Measurements from ENCODE around the gene PLVAP. TPM values are rescaled to one million over a fixed set of nuclear protein-coding genes. Genes with fewer than 3 reads are reported as not detected.
A peak's percentile ranks its signal among the peaks of the same experiment; 100 is the strongest.

PLVAP gene
- total RNA-seq, 4 donors from 2014 or later: 9.1 to 38.3 (median 25.7) TPM

GRCh38 chr19:17405250-17406045 is 28.3 kb upstream of the PLVAP start, which contains the start of gene BST2:
TSS of gene BST2 (minus strand) at chr19:17405630. CDS start at chr19:17405575, 55 bp downstream.
- Histone ChIP-seq H3K4me1 (peaks cover 22 to 56% (median 23%) of the 10 kb centered on the region in 3 donors), H3K27me3 (no peaks in the 10 kb centered on the region), H3K9me3 (no peaks in the 10 kb centered on the region), H3K27ac (peak within 1 kb of the TSS; percentile 80 to 92 (median 90)), H3K36me3 (peaks cover 0 to 5% (median 0%) of the 10 kb centered on the region in 3 donors), H3K4me3 (peak within 1 kb of the TSS; percentile 22 to 67 (median 42))
- intact Hi-C loops (cut with DNase I): no loop called here
- DNase-seq: no peak
- peak in 1 of 4 donors; percentile 30 for TF ChIP-seq POLR2A (IDR thresholded peaks at IDR 0.05)
- TF ChIP-seq, protein P1, sequence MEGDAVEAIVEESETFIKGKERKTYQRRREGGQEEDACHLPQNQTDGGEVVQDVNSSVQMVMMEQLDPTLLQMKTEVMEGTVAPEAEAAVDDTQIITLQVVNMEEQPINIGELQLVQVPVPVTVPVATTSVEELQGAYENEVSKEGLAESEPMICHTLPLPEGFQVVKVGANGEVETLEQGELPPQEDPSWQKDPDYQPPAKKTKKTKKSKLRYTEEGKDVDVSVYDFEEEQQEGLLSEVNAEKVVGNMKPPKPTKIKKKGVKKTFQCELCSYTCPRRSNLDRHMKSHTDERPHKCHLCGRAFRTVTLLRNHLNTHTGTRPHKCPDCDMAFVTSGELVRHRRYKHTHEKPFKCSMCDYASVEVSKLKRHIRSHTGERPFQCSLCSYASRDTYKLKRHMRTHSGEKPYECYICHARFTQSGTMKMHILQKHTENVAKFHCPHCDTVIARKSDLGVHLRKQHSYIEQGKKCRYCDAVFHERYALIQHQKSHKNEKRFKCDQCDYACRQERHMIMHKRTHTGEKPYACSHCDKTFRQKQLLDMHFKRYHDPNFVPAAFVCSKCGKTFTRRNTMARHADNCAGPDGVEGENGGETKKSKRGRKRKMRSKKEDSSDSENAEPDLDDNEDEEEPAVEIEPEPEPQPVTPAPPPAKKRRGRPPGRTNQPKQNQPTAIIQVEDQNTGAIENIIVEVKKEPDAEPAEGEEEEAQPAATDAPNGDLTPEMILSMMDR (IDR thresholded peaks at IDR 0.05): peak in 1 of 6 experiments; percentile 3
- 25 to 55% methylated on average over 7 of the region's 18 CpGs for WGBS, 2 donors

DNA sequence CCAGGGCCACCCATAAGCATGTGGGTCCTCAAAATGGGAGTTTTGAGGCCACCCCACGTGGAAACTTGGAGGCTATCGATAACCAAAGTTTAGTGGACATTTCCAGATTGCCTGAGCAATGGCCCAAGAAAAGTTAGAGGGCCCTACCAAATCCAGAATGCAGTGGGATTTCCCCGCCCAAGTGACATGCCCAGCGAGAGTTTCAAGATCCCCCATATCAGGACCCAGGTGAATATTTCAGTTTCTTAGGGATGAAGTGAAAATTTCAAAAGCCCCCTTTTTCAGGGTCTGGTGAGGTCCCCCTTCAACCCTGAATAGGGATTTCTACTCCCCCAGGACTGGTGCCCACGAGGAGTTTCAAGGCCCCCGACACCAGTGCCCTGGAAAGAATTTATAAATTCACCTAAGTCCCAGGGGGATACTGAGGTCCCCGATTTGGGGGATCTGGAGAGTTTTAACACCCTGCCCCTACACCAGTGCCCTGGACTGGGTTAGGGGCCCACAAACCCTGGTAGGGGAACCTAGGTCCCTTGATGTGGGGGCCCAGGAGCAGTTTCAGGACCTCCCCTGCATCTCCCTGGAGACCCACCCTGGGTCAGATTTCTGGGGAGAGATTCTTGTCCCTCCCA is 27.6 kb upstream of the PLVAP start:
- 59 to 63% methylated on average over 4 to 6 of the region's 7 CpGs for WGBS, 2 donors
- Histone ChIP-seq H3K27me3 (no peaks in the 10 kb centered on the region), H3K9me3 (no peaks in the 10 kb centered on the region), H3K36me3 (peaks cover 0 to 5% (median 0%) of the 10 kb centered on the region in 3 donors), H3K27ac (peak overlapping the region; percentile 80 to 92 (median 90)), H3K4me3 (peak overlapping the region; percentile 22 to 67 (median 42)), H3K4me1 (peaks cover 22 to 56% (median 23%) of the 10 kb centered on the region in 3 donors)
- TF ChIP-seq, protein P1 (IDR thresholded peaks at IDR 0.05): no peak
- no peak for TF ChIP-seq POLR2A (IDR thresholded peaks at IDR 0.05)
- no peak for DNase-seq
- intact Hi-C loops (cut with DNase I): no loop called here

DNA sequence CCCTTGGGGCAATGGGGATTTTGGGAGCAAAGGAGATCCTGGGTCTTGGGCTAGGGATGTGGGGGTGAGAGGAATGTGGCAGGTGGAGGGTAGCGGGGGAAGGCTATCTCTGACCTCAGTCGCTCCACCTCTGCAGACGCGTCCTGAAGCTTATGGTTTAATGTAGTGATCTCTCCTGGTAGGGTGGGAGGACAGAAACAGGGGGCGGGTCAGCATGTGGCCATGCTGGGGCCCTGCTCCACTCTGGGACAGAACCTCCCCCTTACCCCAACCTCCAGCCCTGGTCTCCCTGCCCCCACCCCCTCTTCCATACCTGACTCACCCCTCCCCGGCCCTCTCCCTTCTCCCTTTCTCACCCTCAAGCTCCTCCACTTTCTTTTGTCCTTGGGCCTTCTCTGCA is 26.9 kb upstream of the PLVAP start:
- peak overlapping the region in 3 of 4 donors; percentile 41 to 67 (median 43) for H3K4me3 ChIP-seq
- intact Hi-C loops (cut with DNase I): no loop called here
- H3K9me3 ChIP-seq: no peaks in the 10 kb centered on the region
- H3K36me3 ChIP-seq: peaks cover 0 to 5% (median 0%) of the 10 kb centered on the region in 3 donors
- DNase-seq: no peak
- TF ChIP-seq, protein P1 (IDR thresholded peaks at IDR 0.05): no peak
- no peak for TF ChIP-seq POLR2A (IDR thresholded peaks at IDR 0.05)
- H3K27me3 ChIP-seq: no peaks in the 10 kb centered on the region
- peaks cover 22 to 56% (median 23%) of the 10 kb centered on the region in 3 donors for H3K4me1 ChIP-seq
- 82 to 90% methylated on average over 6 of the region's 6 CpGs for WGBS, 2 donors
- H3K27ac ChIP-seq: peak overlapping the region in 3 of 4 donors; percentile 39 to 91 (median 88)

- 64 to 66% methylated on average over 14 to 16 of the region's 36 CpGs for WGBS, 2 donors
- intact Hi-C loops (cut with DNase I): no loop called here
- H3K4me1 ChIP-seq: peaks cover 22 to 53% (median 23%) of the 10 kb centered on the region in 3 donors
- peaks cover 0 to 5% (median 0%) of the 10 kb centered on the region in 3 donors for H3K36me3 ChIP-seq
- H3K9me3 ChIP-seq: no peaks in the 10 kb centered on the region
- peak overlapping the region in 3 of 4 donors; percentile 5 to 91 (median 88) for H3K27ac ChIP-seq
- H3K27me3 ChIP-seq: no peaks in the 10 kb centered on the region
- H3K4me3 ChIP-seq: peak overlapping the region in 3 of 4 donors; percentile 41 to 67 (median 43)
- no peak for TF ChIP-seq POLR2A (IDR thresholded peaks at IDR 0.05)
- TF ChIP-seq, protein P1 (IDR thresholded peaks at IDR 0.05): no peak
- DNase-seq: no peak
Observed at GRCh38 chr19:17402982-17403855, 26.1 kb upstream of the PLVAP start.
